NCI-H748 (cell line): Measurements from ENCODE around the gene ARHGEF40.

Experiments
- DNase-seq: peaks from one replicate; lab custom pipeline; 2025; ENCODE audit not compliant: unreplicated experiment; lab: John Stamatoyannopoulos, UW

ARHGEF40 gene

GRCh38 chr14:21096438-21096837 is 26.3 kb downstream of the ARHGEF40 start:
- peak; percentile 6 for DNase-seq

DNA sequence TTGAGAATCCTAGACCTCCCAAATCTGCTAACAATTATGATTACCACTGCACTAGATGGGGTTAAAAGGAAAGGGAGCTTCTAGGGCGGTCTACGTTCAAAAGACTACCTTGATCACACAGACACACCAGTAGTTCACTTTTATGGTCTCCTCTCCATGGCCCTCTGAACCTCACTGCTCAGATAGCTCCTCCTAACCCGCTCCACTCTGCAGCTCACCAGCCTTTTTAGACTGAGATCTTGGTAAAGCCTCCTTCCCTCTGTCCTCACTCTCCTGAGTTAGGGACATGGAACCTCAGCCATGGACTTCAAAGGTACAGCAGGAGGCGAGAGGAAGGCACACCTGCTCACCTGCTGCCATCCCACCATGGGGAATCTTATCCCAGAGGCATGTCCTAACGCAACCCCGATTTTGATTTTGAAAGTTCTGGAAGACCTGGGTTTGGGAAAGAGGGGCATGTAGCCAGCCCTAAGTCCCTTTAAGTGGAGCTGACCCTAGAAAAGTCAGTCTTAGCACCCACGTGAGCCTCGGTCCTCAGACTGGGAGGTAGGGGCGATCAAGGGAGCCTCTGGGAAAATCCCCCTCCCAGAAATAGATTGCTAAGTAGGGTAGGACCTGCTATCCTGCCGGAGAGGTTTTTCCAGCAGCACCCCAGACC is 27.0 kb downstream of the ARHGEF40 start:
- peak; percentile 30 for DNase-seq

- peak; percentile 46 for DNase-seq
Measured at GRCh38 chr14:21097636-21098075, 27.6 kb downstream of the ARHGEF40 start.

GRCh38 chr14:21098076-21098891 is 28.2 kb downstream of the ARHGEF40 start, which contains the start of gene ZNF219:
Gene ZNF219 (minus strand): TSS chr14:21098655. CDS start chr14:21093591, 5,064 bp downstream.
- peak; percentile 64 for DNase-seq

GRCh38 chr14:21098892-21099595 is 28.9 kb downstream of the ARHGEF40 start:
- peak; percentile 49 for DNase-seq

- DNase-seq = no peak
Measured at GRCh38 chr14:21099596-21099985, 29.5 kb downstream of the ARHGEF40 start.

GRCh38 chr14:21100931-21101330 is 30.8 kb downstream of the ARHGEF40 start, which contains the start of gene TMEM253:
Gene TMEM253 (plus strand): TSS chr14:21101066. CDS start chr14:21101344, 278 bp downstream.
- no peak for DNase-seq

- DNase-seq = no peak
Measured at GRCh38 chr14:21101802-21102413, 31.8 kb downstream of the ARHGEF40 start.

- DNase-seq = no peak
Measured at GRCh38 chr14:21102521-21103410, 32.7 kb downstream of the ARHGEF40 start.

GRCh38 chr14:21103411-21103709 is 33.3 kb downstream of the ARHGEF40 start:
- no peak for DNase-seq

GRCh38 chr14:21103710-21104447 is 33.8 kb downstream of the ARHGEF40 start:
- DNase-seq = peak; percentile 97

- DNase-seq = peak; percentile 89
Measured at GRCh38 chr14:21104448-21105060, 34.5 kb downstream of the ARHGEF40 start.

DNA sequence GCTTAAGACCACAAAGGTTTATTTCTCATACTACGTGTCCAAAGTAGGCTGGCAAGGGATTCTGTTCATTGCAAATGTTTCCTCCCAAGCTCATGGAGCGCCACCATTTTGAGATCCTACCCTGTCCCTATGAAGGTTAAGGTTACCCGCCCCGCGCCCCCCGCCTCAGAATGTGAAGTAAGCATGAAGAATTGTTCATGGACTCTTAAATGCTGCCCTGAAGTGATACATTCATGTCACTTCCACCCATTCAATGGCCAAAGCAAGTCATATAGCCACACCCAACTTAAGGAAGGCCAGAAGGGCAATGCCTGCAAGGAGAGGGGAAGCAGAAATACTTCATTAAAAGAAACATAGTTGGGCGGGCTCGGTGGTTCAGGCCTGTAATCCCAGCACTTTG is 35.0 kb downstream of the ARHGEF40 start:
- DNase-seq = no peak

DNA sequence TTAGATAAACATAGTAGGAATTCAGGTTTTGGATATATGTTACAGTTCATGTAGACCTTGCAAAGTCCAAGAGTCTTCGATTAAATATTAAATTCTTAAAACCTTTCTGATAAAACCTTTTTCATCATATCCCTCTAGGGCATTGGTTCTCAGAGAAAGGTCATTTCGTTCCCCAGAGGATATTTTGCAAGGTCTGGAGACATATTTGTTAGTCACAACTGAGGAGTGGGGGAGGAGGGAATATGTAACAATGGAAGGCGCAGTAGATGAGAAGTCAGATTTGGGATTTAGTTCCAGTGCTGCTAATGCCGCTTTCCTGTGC is 36.0 kb downstream of the ARHGEF40 start:
- DNase-seq = no peak

DNA sequence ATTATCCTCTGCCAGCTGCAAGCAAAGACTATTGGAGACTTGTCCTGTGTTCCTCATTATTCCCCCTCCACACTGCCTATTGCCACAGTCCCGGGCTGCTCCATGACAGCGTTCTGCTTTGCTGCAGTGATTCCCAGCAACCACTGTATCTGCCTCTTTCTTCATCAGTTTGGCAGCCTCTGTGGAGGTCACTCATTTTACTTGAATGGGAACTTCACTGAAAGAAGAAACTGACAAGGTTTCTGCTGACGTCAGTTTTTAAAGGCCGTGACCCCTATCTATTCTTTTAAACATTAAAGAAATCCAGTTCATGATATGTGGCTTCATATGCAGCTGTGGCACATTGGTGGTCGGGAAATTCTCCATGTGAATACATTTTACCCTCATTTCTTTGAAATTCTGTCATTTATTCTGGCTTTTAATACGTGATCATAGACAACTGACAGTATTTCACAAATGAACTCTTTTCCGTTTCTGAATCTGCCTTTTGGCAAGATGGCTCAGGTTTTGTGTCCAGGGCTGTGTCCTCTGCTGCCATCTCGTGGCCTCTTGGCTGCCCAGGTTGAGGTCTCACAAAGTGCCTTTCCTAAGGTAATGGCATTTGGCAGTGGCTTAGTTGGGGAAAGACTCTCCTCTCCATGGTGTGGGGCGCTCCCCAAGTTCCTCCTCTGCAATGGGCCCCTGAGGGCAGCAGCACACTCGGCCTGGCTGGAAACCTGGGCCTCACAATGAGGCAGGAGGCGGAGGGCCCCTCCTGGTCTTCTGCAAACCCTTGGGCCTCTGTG is 36.6 kb downstream of the ARHGEF40 start:
- DNase-seq = peak; percentile 75

DNA sequence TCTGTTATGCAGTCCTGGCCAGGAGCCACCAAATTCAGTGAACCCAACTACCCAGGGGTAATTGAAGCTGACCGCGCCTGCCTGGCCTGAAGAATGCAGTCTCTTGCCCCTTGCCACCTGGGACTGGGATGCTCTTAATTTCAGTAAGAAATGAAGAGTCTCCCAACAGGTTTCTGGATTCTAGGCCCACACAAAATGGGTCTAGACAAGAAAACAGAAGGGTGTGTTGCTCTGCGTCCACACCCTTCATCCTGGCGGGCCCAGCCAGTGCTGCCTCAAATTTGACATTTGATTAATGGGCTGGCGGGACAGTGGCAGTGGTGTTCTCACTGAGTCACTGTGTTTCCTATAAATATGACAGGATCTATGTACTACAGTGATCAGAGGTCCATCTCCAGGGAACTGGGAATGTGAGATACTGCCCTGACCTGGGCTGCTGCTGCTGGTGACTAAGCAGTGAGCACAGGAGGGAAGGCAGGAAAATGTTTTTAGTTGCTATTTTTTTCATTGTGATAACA is 37.2 kb downstream of the ARHGEF40 start:
- DNase-seq = no peak

GRCh38 chr14:21108791-21109190 is 38.7 kb downstream of the ARHGEF40 start:
- DNase-seq = no peak
